Measurements from ENCODE around the gene WWOX. TPM values are rescaled to one million over a fixed set of nuclear protein-coding genes. Genes with fewer than 3 reads are reported as not detected.

WWOX gene
- total and polyA plus RNA-seq, 2 of the 4 experiments (the other 2 are of a cell fraction) = 2.7 to 5.4 TPM

DNA sequence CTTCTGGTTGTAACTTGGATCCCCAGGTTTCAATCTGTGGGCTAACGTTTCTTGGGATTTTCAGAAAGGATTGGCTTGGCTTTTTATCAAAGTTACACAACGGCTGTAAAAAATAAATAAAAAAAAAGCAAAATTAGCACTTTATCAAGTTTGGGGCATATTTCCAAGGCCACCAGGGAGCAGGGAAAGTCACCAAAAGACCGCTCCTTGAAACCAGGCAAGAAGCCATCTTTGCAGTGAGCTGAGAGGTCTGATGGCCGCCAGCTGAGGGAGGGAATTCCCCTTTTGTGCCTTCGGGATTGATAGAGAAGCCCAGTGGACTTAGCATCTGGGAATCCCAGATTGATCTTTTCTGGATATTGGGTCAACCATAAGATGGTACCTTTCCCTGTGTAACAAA is 192.2 kb downstream of the WWOX start:
- Histone ChIP-seq H3K27ac (ENCODE audit: insufficient read depth, low read length) (no peak overlapping the region), H4K5ac (ENCODE audit: low read depth, low read length) (no peak overlapping the region), H4K91ac (ENCODE audit: insufficient read depth, low read depth, low read length) (no peak overlapping the region), H3K9me3 (ENCODE audit: control insufficient read depth, insufficient read depth, low read length) (peaks cover 9% of the 10 kb centered on the region), H4K20me1 (ENCODE audit: insufficient read depth, low read length) (no peaks in the 10 kb centered on the region), H2AK9ac (replicated peaks; ENCODE audit: low read depth, low read length, poor library complexity) (no peak overlapping the region), H3K23ac (ENCODE audit: low read depth, low read length) (no peak overlapping the region), H2BK20ac (ENCODE audit: low read depth, low read length) (no peak overlapping the region), H3K4me3 (ENCODE audit: insufficient read depth, low read depth, low read length) (no peak overlapping the region), H2BK120ac (ENCODE audit: low read depth, low read length) (no peak overlapping the region), H3K9me1 (ENCODE audit: insufficient read depth, low read length) (no peaks in the 10 kb centered on the region), H3K4ac (ENCODE audit: low read depth, low read length) (no peak overlapping the region), H2BK15ac (ENCODE audit: low read depth, low read length) (no peak overlapping the region), H3K56ac (ENCODE audit: extremely low read depth, insufficient read depth, low read length) (no peak overlapping the region), H3K27me3 (ENCODE audit: control insufficient read depth, insufficient read depth, low read length) (no peaks in the 10 kb centered on the region), H4K8ac (ENCODE audit: low read depth in 2 of 2, low read length in 2 of 2) (no peak overlapping the region), H3K18ac (ENCODE audit: low read depth, low read length) (no peak overlapping the region), H3K36me3 (ENCODE audit: control insufficient read depth, insufficient read depth, low read length) (no peaks in the 10 kb centered on the region), H3K79me1 (ENCODE audit: low read depth in 1 of 2, low read length in 2 of 2) (no peaks in the 10 kb centered on the region), H3K4me1 (ENCODE audit: control insufficient read depth, insufficient read depth, low read length) (no peaks in the 10 kb centered on the region), H2AFZ (replicated peaks; ENCODE audit: low read length, poor library complexity) (no peak overlapping the region), H3K9ac (ENCODE audit: low read depth, low read length) (no peak overlapping the region), H2BK5ac (ENCODE audit: low read depth, low read length, poor library complexity, severe bottlenecking) (no peak overlapping the region), H3K14ac (replicated peaks; ENCODE audit: low read depth, low read length) (no peak overlapping the region), H2AK5ac (ENCODE audit: low read depth, low read length) (no peak overlapping the region), H3K4me2 (ENCODE audit: low read depth, low read length) (no peak overlapping the region)
- intact Hi-C loops (cut with micrococcal nuclease) = no loop called here
- ChIA-PET CTCF (no interaction called here), POLR2A (ENCODE audit: unreplicated experiment) (no interaction called here)
- DNase-seq (no peak), ATAC-seq (ENCODE audit: low read depth) (no peak)
- BruUV-seq (replicated peaks) = no TSS peak
- TF ChIP-seq CHD1 (IDR thresholded peaks at IDR 0.05; ENCODE audit: low read depth, low read length) = no peak
- TF ChIP-seq FOS (IDR thresholded peaks at IDR 0.05; ENCODE audit: low read depth, low read length) = no peak
- no peak for TF ChIP-seq NFE2L2 (IDR thresholded peaks at IDR 0.05; ENCODE audit: low read depth, low read length)
- TF ChIP-seq RAD21 (IDR thresholded peaks at IDR 0.05; ENCODE audit: low read length) = no peak
- no peak for TF ChIP-seq MAFK (IDR thresholded peaks at IDR 0.05; ENCODE audit: low read depth, low read length)
- TF ChIP-seq MXI1 (IDR thresholded peaks at IDR 0.05; ENCODE audit: borderline replicate concordance, low read depth, low read length) = no peak
- TF ChIP-seq RCOR1 (IDR thresholded peaks at IDR 0.05; ENCODE audit: insufficient replicate concordance, low read length) = no peak
- no peak for TF ChIP-seq POLR2A (IDR thresholded peaks at IDR 0.05; ENCODE audit: low read depth, low read length)
- no peak for TF ChIP-seq SMC3 (IDR thresholded peaks at IDR 0.05; ENCODE audit: low read depth, low read length)
- TF ChIP-seq, protein P1, sequence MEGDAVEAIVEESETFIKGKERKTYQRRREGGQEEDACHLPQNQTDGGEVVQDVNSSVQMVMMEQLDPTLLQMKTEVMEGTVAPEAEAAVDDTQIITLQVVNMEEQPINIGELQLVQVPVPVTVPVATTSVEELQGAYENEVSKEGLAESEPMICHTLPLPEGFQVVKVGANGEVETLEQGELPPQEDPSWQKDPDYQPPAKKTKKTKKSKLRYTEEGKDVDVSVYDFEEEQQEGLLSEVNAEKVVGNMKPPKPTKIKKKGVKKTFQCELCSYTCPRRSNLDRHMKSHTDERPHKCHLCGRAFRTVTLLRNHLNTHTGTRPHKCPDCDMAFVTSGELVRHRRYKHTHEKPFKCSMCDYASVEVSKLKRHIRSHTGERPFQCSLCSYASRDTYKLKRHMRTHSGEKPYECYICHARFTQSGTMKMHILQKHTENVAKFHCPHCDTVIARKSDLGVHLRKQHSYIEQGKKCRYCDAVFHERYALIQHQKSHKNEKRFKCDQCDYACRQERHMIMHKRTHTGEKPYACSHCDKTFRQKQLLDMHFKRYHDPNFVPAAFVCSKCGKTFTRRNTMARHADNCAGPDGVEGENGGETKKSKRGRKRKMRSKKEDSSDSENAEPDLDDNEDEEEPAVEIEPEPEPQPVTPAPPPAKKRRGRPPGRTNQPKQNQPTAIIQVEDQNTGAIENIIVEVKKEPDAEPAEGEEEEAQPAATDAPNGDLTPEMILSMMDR (conservative IDR thresholded peaks at IDR 0.05; ENCODE audit: low read depth, low read length) = no peak
- TF ChIP-seq MAZ (IDR thresholded peaks at IDR 0.05; ENCODE audit: borderline replicate concordance, low read depth, low read length) = no peak
- no peak for TF ChIP-seq RFX5 (IDR thresholded peaks at IDR 0.05; ENCODE audit: low read depth, low read length)
- in situ Hi-C loops (cut with MboI; ENCODE audit: low sequenced_read_pairs) = no loop called here
- dilution Hi-C loops (cut with HindIII; ENCODE audit: low sequenced_read_pairs, unreplicated experiment) = no loop called here
- WGBS, 2 experiments (ENCODE audit: extremely low coverage in 2 of 2, insufficient read length in 1 of 2) = 20% methylated on average over 1 of the region's 5 CpGs; no CpG with 5 or more reads in 1 of the 2 experiments
